Testis (tissue), 2 donors: ENCODE measurements around the gene TOM1L2.

Source experiments
- CTCF ChIP-seq, 3 experiments: fragments of 450-650 bp in 2 of 3; fragments of 200-600 bp in 1 of 3; sonication (generic) in 1 of 3; IDR thresholded peaks; one replicate each; pipeline ENCODE4 v1.5.1; 2016 to 2019; ENCODE audit warnings: antibody characterized with exemption in 3 of 3, mild to moderate bottlenecking in 2 of 3, moderate library complexity in 1 of 3
- POLR2A ChIP-seq: fragments of 450-650 bp; IDR thresholded peaks from one replicate; pipeline ENCODE4 v1.6.1; 2017; ENCODE audit warnings: antibody characterized with exemption, mild to moderate bottlenecking, moderate library complexity

DNA sequence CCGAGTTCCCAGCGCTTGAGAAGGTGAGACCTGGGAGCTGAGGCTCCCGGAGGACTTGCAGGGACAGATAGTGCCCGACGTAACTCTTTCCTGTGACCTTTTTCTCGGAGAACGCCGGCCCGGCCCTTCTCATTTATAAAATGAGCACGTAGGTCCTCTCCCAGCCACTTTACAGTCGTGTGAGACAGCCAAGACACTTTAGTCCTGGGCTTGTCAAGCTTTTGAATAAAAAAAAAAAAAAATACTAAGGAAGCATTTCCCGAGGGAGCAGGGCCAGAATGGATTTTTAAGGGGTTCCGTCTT lies 703 bp upstream of the TOM1L2 start:
- TF ChIP-seq CTCF (IDR thresholded peaks at IDR 0.05) (no peak), POLR2A (no peak)
